Fibroblast of mammary gland (primary cell): ENCODE results near the gene EFCAB6.

Experiments
- DNase-seq: peaks from one replicate; pipeline ENCODE4 v3.0.0-alpha.2; 2010; ENCODE audit warnings: low read depth
- H3K4me3 ChIP-seq: 2 replicates; pipeline ENCODE4 v1.5.1; 2011; ENCODE audit warnings: low read depth, mild to moderate bottlenecking, low read length, moderate library complexity; ENCODE audit not compliant: control insufficient read depth
- TF ChIP-seq, protein P1 (sequence below): conservative IDR thresholded peaks from 2 replicates; pipeline ENCODE4 v1.5.1; 2011; ENCODE audit warnings: low read depth, low read length, inconsistent platforms; ENCODE audit not compliant: control insufficient read depth, insufficient read depth

The EFCAB6 gene

DNA sequence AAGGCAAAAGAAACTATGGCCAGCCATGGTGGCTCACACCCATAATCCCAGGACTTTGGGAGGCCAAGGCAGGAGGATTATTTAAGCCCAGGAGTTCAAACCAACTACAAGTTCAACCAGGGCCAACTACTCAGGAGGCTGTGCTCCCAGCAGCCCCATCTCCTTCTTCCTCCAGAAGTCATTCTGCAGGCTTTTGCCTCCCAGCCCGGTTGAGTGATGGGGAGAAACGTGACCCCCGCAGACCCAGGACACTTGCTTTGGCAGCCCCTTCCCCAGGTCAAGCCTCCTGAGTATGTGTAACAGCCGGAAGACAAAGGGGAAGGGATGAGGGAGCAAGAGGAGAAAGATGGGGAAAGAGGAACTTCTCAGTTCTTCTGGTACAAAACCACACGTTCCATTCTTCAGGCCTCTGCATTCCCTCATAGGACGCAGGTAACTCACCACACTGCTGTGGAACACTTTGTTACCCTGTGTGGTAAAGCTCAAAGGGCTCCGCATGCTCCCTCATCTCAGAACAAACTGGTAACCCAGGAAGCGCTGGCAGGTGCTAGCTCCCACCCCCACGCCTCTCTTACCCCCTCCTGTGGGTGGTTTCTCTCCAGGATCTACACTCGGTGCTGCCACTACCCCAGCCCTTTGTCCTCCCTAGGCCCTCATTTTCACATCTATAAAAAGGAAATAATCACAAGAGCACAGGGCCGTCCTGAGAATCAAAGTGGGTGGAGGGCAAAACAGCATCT lies 46.2 kb upstream of the EFCAB6 start:
- TF ChIP-seq, protein P1, sequence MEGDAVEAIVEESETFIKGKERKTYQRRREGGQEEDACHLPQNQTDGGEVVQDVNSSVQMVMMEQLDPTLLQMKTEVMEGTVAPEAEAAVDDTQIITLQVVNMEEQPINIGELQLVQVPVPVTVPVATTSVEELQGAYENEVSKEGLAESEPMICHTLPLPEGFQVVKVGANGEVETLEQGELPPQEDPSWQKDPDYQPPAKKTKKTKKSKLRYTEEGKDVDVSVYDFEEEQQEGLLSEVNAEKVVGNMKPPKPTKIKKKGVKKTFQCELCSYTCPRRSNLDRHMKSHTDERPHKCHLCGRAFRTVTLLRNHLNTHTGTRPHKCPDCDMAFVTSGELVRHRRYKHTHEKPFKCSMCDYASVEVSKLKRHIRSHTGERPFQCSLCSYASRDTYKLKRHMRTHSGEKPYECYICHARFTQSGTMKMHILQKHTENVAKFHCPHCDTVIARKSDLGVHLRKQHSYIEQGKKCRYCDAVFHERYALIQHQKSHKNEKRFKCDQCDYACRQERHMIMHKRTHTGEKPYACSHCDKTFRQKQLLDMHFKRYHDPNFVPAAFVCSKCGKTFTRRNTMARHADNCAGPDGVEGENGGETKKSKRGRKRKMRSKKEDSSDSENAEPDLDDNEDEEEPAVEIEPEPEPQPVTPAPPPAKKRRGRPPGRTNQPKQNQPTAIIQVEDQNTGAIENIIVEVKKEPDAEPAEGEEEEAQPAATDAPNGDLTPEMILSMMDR: no peak
- H3K4me3 ChIP-seq: no peak overlapping the region
- DNase-seq: no peak

DNA sequence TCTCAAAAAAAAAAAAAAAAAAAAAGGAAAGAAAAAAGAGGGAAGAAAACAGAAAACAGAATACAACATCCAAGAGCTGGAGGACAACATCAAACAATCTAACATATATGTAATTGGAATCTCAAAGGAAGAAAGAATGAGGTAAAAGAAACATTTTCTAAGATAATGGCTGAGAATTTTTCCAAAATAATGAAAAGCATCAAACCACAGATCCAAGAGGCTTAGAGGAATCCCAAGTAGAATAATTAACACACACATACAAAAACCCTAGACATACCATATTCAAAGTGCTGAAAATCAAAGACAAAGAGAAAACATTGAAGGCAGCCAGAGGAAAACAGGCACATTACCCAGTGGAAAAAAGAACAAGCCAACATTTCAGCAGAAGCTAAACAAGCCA lies 45.3 kb upstream of the EFCAB6 start:
- no peak for DNase-seq
- H3K4me3 ChIP-seq: no peak overlapping the region
- TF ChIP-seq, protein P1: no peak

DNA sequence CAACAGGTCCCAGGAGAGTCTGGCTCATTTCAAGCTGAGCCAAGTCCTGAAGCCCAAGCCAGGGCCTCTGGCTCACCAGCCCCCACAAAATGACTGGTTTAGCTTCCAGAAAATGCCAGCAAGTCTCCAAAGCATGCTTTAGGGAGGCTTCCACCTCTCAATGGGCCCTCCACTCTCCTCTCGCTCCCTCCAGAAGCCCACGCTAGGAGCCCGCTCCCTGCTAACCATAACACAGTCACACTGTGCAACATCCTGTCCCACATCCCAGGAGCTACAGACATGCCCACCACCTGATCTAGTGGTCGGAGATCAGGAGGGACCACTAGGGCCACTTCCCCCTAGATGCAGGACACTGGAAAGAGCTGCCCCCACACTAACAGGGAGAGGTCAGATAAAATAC lies 43.3 kb upstream of the EFCAB6 start:
- H3K4me3 ChIP-seq: no peak overlapping the region
- no peak for DNase-seq
- TF ChIP-seq, protein P1: no peak

- H3K4me3 ChIP-seq: no peak overlapping the region
- TF ChIP-seq, protein P1: no peak
- no peak for DNase-seq
Observed at GRCh38 chr22:43854786-43855271, 42.7 kb upstream of the EFCAB6 start.

DNA sequence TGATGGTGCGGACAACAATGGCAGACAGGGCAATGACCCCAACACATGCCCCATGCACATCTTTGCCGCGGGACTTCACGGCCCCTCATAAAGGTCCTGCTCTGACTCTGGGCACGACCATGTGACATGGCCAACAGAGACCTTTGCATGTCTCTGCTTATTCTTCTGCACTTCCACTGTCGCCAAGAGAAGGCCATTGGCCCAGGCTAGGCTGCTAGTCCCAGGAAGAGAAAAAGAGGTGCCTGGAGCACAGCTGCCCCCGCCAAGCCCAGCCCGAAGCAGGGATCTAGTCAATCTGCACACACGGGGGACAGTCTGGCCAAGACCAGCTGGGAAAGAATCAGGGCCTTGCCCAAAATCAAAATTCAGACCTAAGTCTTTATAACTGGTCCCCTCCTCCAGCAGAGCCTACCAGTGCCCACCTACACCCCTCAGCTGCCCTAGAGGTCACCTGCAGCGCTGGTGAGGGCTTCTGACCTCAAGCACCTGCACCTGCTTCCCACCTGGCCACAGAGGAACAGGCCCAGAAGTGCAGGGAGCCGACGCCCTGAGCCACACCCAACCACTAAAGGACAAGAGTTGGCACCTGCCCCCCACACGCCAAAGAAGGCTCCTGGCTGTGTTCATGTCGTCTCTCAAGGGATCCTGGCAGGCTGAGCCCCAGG lies 42.1 kb upstream of the EFCAB6 start:
- TF ChIP-seq, protein P1: no peak
- DNase-seq: no peak
- H3K4me3 ChIP-seq: no peak overlapping the region

GRCh38 chr22:43853328-43853931 lies 41.3 kb upstream of the EFCAB6 start:
- H3K4me3 ChIP-seq: no peak overlapping the region
- TF ChIP-seq, protein P1: no peak
- no peak for DNase-seq
